HG03025 (cell line): ENCODE measurements around the gene ARMC3.
"Not testable (repeated sequence)": the region's sequence is repeated elsewhere in the genome, so short reads cannot be mapped to it uniquely, and the experiment has no call there.

ENCODE experiments used
- ATAC-seq: cut with Tn5 transposase; IDR thresholded peaks from one replicate; pipeline ENCODE4 v1.9.1; 2021; ENCODE audit warnings: mild to moderate bottlenecking, moderate library complexity; ENCODE audit not compliant: unreplicated experiment, low FRiP score

Gene ARMC3

DNA sequence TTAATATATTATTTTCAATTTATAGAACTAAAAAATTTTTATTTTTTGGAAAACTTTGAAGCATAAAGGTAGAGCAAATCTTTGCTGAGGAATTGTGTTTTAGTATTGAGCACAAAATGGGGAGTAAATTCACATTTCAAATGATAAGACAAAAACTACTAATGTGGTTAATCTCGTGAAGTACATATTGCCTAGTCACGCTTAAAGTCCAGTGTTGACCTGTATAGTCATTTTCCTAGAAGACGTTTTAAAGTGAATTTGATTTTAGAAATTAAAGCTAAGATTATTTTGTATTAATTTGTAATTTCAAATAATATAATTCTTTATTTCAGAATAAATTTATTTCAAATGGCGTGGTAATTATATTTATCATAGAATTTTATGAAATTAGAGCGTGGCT, 110.3 kb downstream of the ARMC3 start:
- no peak for ATAC-seq

DNA sequence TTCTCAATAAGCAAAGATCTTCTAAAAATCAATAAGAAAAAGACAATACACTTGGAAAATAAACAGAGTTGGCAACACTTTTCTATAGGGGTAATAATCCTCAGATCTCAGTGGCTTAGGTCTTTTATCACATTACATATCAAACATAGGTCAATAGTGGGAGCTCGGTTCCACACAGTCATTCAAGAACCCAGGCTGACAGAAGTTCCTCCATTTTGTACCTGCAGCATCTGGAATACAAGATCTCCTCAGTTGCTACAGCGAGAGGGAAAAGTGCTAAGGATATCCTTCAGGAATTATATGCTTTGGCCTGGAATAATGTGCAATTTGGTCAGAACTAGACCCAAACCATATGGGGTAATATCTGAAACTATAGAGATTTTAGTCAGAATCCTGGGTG, 112.1 kb downstream of the ARMC3 start:
- no peak for ATAC-seq

DNA sequence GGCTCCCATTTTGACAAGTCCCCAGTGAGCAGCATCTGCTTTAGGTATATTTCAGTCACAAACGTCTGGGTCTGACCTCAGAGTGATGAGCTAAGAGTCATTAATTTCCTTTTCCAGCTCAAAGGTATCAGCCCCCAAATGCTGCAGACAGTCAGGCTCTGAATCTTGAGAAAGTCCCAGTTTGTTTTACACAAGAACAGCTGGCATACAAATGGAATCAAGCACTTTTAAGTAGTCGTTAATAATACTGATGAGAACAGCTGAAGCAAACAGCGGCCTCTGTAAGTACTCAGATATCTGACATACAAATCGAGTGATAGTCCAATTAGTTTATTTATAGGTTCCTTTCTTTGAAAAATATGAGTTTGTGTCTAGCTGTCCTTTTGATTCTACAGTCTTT, 118.2 kb downstream of the ARMC3 start:
- ATAC-seq: no peak

DNA sequence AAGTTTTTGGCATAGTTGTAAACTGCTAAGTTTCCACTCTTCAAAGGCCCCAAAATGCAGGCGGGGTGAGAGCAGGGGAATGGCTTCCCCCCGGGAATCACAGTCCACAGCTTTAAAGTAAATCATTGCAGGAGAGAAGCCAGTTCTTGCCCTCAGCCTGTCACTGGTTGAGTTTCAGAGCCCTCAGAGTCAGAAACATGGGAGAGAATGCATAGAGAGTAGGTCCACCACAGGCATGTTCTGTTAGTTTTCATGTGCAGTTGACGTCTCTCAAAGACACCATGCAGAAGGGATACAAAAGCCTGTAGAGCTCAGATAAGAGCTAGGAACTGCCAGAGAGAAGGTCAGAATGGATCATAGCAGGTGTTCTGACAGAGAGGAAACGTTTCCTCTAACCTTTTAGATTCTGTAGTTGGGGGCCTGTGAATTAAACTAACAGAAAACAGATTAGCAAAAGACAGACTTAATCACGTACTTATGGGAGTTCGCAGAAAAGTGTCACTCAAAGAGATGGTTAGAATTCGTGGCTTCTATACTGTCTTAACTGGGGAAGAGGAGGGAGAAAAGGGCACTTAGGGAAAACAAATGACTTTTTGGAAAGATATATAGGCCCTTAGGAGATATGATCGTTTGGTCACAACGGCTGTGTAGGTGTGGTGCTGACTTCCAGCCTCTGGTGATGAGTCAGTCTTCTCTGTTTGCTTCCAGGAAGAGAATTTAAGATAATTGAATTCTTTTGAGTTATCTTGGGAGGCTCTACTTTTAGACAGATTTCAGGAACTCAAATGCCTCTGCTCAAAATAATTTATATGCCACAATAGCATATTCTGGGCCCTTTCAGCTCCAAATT, 119.6 kb downstream of the ARMC3 start:
- no peak for ATAC-seq

DNA sequence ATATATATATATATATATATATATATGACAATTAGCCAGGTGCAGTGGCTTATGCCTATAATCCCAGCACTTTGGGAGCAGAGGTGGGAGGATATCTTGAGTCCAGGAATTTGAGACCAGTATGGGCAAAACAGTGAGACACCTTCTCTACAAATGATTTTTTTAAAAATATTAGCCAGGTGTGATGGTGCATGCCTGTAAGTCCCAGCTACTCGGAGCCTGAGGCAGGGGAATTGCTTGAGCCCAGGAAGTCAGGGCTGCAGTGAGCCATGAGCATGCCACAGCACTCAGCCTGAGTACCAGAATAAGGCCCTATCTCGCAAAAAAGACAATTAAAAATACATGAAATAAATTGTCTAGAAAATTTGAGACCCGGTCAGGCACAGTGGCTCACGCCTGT, 120.3 kb downstream of the ARMC3 start:
- no peak for ATAC-seq

DNA sequence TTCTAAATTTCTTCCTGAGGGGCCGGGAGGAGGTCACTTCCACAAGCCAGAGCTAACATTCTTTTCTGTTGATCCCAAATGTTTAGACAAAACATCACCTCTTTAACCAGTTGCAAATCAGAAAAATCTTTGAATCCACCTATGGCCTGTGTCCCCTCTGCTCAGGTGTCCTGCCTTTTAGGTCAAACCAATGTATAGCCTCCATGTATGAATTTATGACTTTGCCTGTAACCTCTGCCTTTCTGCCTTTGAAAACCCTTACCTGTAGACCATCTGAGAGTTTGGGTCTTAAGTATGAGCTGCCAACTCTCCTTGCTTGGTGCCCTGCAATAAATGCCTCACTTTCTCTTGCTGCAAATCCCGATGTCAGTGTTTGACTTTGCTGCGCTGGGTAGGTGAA, 123.4 kb downstream of the ARMC3 start:
- ATAC-seq: no peak

DNA sequence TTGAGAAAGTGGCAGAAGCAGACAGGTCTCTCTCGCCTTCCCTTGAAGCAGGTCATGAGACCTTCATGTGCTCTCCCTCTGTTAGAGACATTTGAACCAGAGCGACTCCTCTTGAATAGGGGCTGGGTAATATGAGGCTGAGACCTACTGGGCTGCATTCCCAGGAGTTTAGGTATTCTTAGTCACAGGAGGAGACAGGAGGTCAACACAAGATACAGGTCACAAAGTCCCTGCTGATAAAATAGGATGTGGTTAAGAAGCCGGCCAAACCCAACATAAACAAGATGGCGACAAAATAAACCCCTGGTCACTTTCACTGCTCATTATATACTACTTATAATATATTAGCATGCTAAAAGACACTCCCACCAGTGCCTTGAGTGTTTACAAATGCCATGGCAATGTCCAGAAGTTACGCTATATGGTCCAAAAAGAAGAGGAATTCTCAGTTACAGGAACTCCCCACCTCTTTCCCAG, 124.0 kb downstream of the ARMC3 start:
- ATAC-seq: no peak

DNA sequence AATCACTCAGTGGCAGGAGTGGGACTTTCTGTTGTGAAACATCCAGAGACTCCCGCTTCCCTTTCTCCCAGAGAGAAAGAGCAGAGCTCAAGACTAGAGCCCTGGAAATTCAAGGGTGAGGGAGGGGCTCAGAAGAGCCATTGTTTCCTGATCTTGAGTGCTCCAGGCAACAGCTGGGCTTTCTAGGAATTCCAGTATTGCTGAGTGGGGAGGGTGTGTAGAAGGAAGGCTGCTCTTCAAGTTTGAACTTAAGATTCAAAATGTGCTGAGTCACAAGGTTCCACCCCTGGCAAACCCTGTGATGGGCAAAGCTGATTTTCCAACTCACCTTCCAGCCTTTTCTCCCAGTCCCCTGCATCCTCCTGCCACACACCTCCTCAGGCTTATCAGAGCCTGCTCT, 125.2 kb downstream of the ARMC3 start:
- no peak for ATAC-seq

DNA sequence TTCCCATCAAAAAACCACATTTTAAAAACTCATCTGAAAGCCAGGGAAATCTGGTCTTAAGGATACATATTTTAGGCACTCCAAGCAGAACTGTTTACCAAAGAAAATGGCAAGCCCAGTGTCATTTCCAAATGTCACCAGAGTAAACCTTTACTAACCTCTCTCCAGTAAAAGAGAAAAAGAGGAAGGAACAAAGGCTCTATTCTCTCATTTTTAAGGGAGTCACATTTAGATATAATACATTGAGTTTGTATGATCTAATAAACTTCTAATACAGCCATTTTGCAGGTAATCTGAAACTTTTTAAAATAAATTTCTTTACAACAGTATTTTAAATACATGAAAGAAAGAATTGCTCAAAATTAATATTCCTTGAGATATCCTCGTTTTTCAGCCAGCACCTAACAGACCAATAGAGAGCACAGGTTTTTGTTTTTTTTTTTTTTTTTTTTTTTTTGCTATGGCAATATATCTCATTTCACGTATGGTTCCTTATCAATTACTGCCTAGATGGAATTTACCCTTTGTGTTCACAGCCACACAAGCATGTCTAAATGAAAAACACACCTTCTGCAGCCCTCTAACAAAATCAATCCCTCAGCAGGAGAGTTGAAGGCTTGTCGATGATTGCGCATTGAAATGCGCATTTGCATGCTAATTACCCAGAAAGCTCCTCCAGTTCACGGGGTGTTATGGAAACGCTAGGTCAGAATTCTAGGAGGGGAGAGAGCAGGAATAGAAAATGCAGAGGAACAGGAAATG, 127.8 kb downstream of the ARMC3 start:
- ATAC-seq: no peak

DNA sequence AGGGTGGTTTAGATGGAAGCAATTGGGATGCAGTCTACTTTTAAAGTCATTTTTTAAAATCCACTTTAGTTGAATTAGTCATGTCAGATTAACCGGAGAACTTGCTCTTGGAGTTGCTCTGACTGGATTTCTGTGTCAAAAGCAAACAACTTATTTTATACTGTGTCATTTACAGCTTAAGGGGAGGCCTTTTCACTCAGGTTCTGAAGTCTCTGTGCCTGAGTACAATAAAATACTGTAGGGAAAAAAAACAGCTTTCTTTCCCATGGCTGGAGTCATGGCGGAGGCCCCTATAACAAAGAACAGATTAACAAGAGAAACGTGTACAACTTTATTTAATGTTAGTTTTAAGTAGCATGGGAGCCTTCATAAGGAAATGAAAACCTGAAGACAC, 128.3 kb downstream of the ARMC3 start:
- no peak for ATAC-seq

DNA sequence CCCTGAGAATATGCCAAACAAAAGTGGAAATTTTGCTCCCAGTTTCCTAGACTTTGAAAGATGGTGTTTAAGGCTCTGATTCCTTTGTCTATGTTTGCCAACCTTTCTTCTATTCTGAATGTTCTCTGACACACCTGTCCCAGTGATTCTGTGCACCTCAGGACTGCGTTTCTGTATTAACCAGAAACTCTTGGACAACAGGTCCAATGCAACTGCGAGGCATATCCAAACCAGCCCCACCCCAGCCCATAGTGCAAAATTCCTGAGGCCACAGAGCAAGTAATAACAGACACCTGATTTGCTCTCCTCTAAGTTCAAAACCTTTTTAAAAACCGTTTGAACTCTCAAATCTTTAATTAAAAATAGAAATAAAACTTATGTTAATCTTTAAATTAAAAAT, 130.5 kb downstream of the ARMC3 start:
- ATAC-seq: no peak

DNA sequence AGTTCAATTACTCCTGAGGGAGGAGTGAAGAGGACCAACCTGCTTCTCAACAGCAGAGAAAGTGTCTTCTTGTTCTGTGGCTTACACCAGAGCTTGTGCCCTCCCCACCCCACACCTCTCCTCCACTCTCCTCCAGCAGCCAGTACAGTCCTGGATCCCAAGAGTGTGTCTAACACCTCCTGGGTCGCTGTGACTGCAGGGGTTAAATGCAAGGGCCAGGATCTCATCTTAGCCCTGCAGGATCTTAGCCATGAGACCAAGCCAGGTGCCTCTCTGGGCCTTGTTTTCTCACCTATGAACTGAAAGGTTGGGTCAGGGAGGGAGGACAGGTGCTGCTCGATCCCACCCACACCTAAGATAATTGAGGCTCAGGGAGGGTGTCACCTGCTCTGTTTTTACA, 133.1 kb downstream of the ARMC3 start:
- no peak for ATAC-seq

DNA sequence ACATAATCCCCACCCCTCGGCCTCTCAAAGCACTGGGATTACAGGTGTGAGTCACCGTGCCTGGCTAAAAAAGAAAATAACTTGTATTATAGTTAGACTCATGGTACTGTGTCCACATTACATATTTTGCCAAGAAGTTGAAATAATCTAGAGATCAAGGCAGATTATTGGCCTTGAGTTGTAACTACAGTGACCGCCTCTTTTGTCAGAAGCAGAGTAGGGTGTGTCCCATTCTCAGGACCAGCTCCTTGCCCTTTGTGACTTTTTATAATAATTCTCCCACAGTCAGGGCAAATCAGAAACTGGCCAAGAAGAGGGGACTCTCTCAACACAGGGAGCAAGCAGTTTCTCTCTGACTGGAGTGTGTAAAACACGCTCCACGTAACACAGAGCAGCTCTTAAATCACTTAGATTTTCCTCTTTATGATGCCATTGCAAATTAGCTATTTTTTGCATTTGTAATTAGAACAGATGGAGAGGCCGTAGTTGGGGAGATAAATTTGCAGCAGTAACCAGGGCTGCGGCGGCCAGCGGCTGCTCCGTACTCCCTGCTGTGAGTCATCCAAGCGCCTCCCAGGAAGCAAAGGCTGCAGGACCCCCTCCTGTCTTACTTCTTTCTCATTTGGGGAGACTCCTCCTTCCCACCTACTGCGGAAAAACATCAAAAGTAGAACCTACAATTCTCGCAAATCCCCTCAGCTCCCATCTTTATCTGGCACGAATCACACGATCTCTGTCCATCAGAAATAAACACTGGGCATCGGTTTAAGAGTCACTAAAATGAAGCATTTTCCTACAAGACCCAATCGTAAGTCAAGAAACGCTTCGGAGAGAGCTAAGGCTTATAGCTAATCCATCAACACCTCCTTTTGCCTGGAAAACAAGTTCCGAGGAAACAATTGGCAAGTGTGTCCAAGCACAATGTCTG, 135.5 kb downstream of the ARMC3 start:
- no peak for ATAC-seq

DNA sequence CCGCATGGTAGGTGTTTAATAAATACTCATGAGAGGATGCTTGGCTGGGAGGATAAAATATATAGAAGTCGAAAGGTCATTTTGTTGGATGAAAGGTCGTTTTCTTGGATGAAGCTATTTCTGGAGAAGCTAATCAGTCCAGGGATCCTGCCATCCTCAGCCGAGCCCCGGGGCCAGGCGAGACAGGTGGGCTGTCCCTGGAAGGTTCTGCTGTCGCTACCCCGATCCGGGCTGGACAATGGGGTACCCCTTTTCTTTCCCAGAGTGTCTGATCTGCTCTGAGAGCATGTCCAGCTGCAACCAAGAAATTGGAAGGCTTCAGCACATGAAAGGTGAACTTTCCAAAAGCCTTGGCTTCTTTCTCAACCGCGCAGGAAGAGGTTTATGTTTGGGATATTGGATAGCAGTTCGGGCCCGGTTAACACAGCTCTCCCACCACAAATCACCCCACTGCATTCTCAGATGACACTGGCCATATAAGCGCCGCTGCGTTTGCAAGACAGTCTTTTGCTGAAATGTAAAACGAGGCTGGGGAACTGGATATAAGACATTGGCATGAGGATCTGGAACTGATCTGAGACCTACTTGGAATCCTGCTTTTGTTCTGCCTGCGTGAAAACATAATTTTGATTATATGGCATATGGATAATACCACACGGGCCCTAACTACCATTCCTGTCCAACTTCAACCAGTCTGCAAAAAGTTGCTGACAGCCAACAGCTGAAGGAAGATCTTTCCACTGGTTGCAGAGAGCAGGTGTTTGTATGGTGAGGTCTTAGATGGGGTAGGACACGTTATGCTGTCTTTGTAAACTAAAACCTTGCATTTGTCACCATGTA, 136.3 kb downstream of the ARMC3 start:
- ATAC-seq: no peak

DNA sequence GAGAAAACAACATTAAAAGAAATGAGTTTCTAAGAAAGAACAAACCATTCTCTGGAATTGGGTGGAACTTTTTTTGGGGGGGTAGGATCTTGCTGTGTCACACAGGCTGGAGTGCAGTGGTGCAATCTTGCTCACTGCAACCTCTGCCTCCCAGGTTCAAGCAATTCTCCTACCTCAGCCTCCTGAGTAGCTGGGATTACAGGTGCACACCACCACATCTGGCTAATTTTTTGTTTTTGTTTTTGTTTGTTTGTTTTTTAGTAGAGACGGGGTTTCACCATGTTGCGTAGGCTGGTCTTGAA, 136.9 kb downstream of the ARMC3 start:
- not testable (repeated sequence) for ATAC-seq

DNA sequence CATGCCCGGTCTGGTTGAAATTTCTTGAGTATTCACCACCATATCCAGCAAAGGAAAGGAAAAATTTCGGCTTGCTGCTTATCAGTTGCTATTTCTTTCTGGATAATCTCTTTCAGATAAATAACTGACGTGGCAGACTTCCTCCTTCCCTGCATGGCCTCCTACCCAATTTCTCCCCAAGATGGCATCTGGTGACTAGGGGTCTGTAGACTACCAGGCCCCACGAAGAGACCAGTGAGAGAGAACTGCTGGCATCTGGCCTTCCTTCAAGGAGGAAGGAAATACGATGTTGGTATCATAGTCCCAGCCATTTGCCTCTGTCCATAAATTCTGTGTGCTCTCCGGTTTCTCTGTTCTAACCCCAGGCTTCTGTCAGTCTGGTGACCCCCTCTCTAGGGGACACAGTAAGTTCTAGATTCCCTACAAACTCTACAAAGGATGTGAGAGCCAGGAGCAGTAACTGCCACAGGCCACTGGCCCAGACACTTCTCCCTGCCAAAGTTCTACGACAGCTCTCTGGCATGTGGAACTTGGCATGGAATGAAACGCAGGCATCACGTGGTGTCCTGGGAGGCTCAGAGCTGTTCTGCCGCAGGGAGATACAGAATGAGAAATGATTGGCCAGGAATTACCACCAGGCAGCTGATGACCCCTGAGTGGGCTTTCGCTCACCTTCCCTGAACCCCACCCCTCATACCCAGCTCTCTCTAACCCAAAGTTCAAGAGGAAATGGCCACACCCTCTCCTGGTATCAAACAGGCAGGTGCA, 137.5 kb downstream of the ARMC3 start:
- no peak for ATAC-seq

DNA sequence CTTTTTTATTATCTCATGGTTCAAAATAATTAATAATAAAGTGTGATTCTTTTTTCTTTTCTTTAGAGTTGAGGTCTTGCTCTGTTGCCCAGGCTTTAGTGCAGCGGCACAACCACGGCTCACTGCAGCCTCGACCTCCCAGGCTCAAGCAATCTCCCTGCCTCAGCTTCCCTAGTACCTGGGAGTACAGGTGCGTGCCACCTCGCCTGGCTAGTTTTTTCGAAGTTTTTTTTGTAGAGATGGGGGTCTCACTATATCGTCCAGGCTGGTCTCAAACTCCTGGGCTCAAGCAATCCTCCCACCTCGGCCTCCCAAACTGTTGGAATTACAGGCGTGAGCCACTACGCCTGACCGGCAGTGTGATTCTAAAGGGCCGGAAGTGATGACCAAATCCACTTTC, 139.5 kb downstream of the ARMC3 start:
- ATAC-seq: no peak

DNA sequence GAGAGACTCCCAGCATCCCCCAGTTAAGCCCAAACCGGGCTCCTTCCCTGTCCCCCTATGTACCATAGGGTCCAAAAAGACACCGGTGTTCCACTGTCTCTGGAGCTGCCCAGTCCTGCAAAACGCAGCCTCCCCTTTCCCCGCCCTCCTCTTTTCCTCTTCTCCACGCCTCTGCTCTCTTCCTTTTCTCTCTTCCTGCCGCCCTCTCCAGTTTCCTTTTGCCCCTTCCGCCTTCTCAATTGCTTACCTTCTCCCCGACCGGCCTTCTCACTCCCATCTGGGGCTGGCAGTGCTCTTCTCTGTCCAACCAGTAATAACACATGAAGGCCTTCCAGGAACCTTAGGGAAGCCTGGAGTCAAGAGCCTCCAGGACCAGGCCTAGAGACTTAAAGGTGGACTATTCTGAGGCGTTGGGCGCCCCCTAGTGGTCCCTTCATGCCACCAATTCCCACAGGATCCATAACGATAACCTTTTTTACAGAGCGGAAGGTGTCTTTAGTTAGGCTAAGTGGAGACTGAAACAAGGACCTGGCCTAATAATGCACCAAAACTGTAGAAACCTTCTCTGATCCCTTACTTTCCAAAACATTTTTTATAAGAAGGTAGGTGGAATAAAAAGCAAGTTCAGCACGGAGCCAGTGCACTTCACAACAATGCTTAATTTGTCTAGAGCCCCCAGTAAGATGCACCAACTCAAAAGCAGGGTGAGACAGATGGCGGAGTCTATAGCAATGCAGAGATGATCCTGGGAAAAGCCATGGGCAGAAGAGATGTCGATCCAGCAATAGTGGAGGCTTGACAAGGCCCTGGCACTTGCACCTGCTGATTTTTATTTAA, 140.3 kb downstream of the ARMC3 start:
- no peak for ATAC-seq
